Neutrophil (primary cell): Measurements from ENCODE around the gene TOP2B.

Experiments used
- H3K27ac ChIP-seq: fragments of 200-600 bp; sonication (generic); 2 replicates; pipeline ENCODE4 v1.5.1; 2016; ENCODE audit warnings: mild to moderate bottlenecking, moderate library complexity
- H3K27me3 ChIP-seq: fragments of 200-600 bp; sonication (generic); 2 replicates; pipeline ENCODE4 v1.6.0; 2016; ENCODE audit warnings: mild to moderate bottlenecking
- H3K36me3 ChIP-seq: fragments of 200-600 bp; sonication (generic); 2 replicates; pipeline ENCODE4 v1.5.1; 2017
- H3K4me1 ChIP-seq, 2 experiments: fragments of 200-600 bp in 1 of 2; sonication (generic) in 1 of 2; 1 replicate in 1 of 2; 2 replicates in 1 of 2; pipeline versions ENCODE4 v1.5.1 to v1.6.1; 2013 to 2016; ENCODE audit warnings: low read depth in 1 of 2, low read length in 1 of 2, mild to moderate bottlenecking in 1 of 2, moderate library complexity in 1 of 2; ENCODE audit not compliant: control insufficient read depth in 1 of 2, insufficient read depth in 1 of 2
- H3K4me3 ChIP-seq, 2 experiments: fragments of 200-600 bp in 1 of 2; sonication (generic) in 1 of 2; 1 replicate in 1 of 2; 2 replicates in 1 of 2; pipeline ENCODE4 v1.5.1; 2013 to 2016; ENCODE audit warnings: low read depth in 1 of 2, low read length in 1 of 2, mild to moderate bottlenecking in 1 of 2, moderate library complexity in 1 of 2
- H3K9me3 ChIP-seq: fragments of 200-600 bp; sonication (generic); 2 replicates; pipeline ENCODE4 v1.5.1; 2016
- TF ChIP-seq, protein P1 (sequence below): fragments of 200-600 bp; sonication (generic); IDR thresholded peaks from 2 replicates; pipeline ENCODE4 v1.5.1; 2016; ENCODE audit warnings: antibody characterized with exemption

Gene TOP2B

DNA sequence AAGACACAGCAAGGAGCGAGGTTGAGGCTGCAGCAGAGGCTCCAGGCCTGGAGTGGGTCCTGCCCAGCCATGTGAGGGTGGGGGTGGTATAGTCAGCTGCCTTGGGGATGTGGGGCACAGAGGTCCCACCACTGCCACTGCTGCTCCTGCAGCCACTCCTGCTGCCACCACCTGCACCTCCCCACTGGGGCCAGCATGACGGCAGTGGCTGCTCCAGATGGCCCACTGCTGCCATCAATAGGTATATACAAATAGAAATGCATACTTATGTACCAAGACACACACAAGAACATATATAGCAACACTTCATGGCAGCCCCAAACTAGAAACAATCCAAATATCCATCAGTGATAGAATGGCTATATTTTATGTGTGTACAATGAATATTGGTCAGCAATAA, 10.0 kb upstream of the TOP2B start:
- Histone ChIP-seq H3K4me1 (no peaks in the 10 kb centered on the region), H3K36me3 (no peaks in the 10 kb centered on the region), H3K9me3 (no peaks in the 10 kb centered on the region), H3K27me3 (no peaks in the 10 kb centered on the region), H3K4me3 (no peak overlapping the region), H3K27ac (no peak overlapping the region)
- TF ChIP-seq, protein P1, sequence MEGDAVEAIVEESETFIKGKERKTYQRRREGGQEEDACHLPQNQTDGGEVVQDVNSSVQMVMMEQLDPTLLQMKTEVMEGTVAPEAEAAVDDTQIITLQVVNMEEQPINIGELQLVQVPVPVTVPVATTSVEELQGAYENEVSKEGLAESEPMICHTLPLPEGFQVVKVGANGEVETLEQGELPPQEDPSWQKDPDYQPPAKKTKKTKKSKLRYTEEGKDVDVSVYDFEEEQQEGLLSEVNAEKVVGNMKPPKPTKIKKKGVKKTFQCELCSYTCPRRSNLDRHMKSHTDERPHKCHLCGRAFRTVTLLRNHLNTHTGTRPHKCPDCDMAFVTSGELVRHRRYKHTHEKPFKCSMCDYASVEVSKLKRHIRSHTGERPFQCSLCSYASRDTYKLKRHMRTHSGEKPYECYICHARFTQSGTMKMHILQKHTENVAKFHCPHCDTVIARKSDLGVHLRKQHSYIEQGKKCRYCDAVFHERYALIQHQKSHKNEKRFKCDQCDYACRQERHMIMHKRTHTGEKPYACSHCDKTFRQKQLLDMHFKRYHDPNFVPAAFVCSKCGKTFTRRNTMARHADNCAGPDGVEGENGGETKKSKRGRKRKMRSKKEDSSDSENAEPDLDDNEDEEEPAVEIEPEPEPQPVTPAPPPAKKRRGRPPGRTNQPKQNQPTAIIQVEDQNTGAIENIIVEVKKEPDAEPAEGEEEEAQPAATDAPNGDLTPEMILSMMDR = no peak

DNA sequence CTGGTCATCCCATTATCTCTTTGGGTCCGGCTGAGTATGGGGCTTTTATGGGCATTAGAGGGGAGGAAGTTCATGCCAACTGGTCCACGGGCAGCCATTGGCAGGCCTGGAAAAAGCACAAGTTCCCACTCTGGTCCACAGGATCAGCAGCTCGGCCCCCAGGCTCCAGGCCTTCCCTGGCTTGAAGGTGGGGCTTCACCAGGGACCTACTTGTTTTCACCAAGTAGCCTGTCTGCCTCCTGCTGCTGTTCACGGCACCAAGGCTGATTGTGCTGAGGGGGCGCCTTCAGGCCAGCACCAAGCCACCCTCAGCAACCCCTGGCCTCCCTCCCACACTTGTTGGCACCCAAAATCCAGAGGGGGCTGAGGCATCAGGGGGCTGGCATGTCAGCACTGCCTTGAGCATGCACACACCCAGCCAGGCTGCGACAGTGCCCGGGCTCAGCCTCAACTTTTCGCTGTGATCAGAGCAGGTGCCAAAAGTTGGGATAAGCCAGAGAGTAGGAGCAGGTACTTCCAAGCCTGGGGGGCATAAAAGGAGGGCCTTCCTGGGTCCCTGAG, 9.1 kb upstream of the TOP2B start:
- H3K9me3 ChIP-seq = no peaks in the 10 kb centered on the region
- H3K36me3 ChIP-seq = no peaks in the 10 kb centered on the region
- TF ChIP-seq, protein P1 = no peak
- no peaks in the 10 kb centered on the region for H3K4me1 ChIP-seq
- H3K4me3 ChIP-seq = no peak overlapping the region
- no peak overlapping the region for H3K27ac ChIP-seq
- H3K27me3 ChIP-seq = no peaks in the 10 kb centered on the region

DNA sequence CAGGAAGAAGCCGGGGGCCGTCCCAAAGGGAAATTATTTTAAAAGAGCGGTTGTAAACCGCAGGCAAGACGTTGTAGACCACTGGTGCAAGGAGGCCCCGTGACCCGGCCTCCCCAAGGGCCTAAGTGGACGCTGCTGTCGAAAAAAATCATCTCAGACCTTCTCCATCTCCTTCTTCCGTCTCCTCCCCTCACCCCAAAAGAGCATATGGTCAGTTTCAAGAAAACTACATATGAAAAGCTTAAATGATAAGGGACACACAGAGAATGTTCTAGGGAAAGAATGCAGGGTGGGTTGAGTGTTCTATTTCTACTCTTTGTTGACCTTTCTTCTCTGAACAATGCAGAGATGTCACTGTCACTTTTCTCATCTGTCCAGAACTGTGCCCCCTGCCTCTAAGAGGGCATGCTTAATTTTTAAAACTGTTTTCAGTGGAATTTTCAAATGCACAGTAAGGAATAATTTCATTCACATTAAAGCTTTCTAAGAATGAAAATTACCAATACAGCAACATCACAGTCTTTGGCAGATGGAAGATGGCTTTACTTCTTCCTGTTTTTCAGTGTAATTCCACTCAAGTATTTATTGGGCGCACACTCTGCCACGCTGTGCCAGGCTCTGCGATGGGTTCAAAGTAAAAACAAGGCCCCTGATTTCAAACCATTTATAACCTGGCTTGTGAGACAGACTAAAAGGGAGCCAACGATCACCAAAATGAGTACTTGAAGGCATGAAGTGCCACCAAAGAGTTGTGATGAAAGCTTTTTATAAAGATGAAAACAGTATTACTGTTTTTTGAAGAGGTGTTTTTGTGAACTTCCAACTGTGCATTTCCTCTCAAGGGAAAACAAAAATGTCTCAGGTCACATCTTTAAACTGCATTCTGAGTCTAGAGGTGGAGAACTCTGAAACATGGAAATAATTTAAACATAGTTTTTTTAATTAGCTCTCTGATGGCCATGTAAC, 891 bp upstream of the TOP2B start:
- H3K27ac ChIP-seq = peak overlapping the region; percentile 97
- peaks cover 34 to 37% of the 10 kb centered on the region in 2 experiments for H3K4me1 ChIP-seq
- H3K9me3 ChIP-seq = no peaks in the 10 kb centered on the region
- H3K27me3 ChIP-seq = no peaks in the 10 kb centered on the region
- peak overlapping the region; percentile 73 to 91 for H3K4me3 ChIP-seq
- H3K36me3 ChIP-seq = no peaks in the 10 kb centered on the region
- TF ChIP-seq, protein P1 = no peak

DNA sequence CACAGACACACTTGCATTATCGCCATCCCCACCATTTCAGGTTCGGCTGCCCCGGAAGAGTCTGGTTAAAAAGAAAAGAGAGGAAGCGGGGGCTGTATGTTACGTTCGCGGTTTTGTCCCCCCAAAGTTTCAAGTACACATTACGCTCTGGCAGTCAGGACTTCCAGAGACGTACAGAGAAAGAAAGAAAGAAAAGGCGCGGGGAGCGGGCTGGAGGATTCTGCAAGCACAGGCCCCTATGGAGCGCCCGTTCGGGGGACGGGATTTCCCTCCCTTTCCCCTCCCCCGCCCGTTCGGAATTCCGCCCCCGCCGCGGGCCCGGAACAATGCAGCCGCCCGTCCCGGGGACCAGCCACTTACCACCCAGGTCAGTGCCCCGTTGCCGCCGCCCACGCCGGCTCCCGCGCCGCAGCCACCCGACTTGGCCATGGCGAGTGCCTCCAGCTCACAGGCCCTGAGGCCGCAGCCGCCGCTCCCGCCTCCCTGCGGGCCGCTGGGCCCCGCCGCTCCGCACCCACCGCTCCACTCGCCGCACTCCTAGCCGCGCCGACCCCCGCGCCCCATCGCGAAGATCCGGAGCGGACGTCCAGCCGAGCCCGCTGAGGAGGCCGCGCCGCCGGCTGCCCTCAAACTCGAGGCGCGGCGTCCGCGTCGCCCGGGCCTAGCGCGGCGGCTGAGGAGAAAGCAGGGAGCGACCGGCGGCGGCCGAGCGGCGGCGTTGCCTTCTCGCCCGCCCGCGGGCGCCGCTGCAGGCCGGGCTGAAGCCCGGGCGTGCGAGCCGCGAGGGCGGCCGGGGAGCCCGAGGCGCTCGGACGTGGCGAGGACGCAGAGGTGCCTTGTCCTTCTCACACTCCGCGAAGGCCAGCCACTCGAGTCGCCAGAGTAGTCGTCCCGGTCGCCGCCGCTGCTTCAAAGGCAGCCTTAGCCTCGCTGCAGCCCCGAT, 567 bp downstream of the TOP2B start:
- Histone ChIP-seq H3K27me3 (no peaks in the 10 kb centered on the region), H3K27ac (peak overlapping the region; percentile 97), H3K4me3 (peak overlapping the region; percentile 73 to 91), H3K9me3 (no peaks in the 10 kb centered on the region), H3K36me3 (no peaks in the 10 kb centered on the region), H3K4me1 (peaks cover 43 to 44% of the 10 kb centered on the region in 2 experiments)
- TF ChIP-seq, protein P1 = no peak

DNA sequence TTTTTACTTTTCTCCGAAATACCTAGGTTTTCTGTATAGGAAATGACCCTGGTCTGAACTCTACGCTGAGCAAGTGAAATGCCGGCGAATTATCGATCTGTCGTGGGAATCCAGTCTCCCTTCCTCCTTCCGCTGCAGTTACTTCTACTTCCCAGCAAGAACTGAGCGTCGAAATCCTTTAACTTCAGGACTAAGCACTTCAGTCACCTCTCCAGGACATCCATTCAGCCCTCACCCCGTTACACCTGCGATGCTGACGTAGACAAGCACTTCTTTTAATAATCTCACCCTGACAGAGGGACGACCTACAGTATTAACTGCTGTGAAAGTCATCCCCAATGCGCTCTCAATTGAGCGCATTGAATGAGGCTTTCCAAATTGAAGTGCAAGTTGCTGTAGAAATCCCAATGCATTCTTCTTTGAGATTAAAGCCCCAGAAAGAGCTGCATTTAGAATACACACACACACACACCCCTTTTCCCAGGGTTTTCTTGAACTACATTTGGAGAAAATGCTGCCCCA, 1.3 kb downstream of the TOP2B start:
- H3K4me1 ChIP-seq = peaks cover 43 to 46% of the 10 kb centered on the region in 2 experiments
- no peaks in the 10 kb centered on the region for H3K9me3 ChIP-seq

More for the DNA sequence above, 1.3 kb downstream of the TOP2B start:
- TF ChIP-seq, protein P1 = no peak
- Histone ChIP-seq H3K36me3 (no peaks in the 10 kb centered on the region), H3K4me3 (peak overlapping the region; percentile 73 to 91), H3K27ac (peak overlapping the region; percentile 97), H3K27me3 (no peaks in the 10 kb centered on the region)
